GM12875 (cell line): ENCODE measurements around the gene FXN.

Experiments
- H3K4me3 ChIP-seq: one replicate; pipeline ENCODE4 v1.5.1; 2011; ENCODE audit warnings: low read depth, low read length, control low read depth
- CTCF ChIP-seq: IDR thresholded peaks from 2 replicates; pipeline ENCODE4 v1.5.1; 2011; ENCODE audit warnings: low read depth, mild to moderate bottlenecking, control low read depth, inconsistent platforms, low read length, moderate library complexity, borderline replicate concordance; ENCODE audit not compliant: insufficient read depth

FXN gene

GRCh38 chr9:69130456-69131441 is 95.2 kb downstream of the FXN start:
- H3K4me3 ChIP-seq = no peak overlapping the region

GRCh38 chr9:69131682-69132081 is 96.1 kb downstream of the FXN start:
- no peak overlapping the region for H3K4me3 ChIP-seq
- TF ChIP-seq CTCF = no peak

More at GRCh38 chr9:69130456-69131441, 95.2 kb downstream of the FXN start:
- no peak for TF ChIP-seq CTCF

GRCh38 chr9:69132361-69132760 is 96.8 kb downstream of the FXN start:
- no peak for TF ChIP-seq CTCF
- H3K4me3 ChIP-seq = no peak overlapping the region

- H3K4me3 ChIP-seq = no peak overlapping the region
- TF ChIP-seq CTCF = no peak
Measured at GRCh38 chr9:69134412-69134811, 98.9 kb downstream of the FXN start.

- TF ChIP-seq CTCF = no peak
- H3K4me3 ChIP-seq = no peak overlapping the region
Measured at GRCh38 chr9:69136185-69136584, 100.6 kb downstream of the FXN start.

- H3K4me3 ChIP-seq = no peak overlapping the region
- no peak for TF ChIP-seq CTCF
Measured at GRCh38 chr9:69136779-69137178, 101.2 kb downstream of the FXN start.

- H3K4me3 ChIP-seq = no peak overlapping the region
- TF ChIP-seq CTCF = no peak
Measured at GRCh38 chr9:69137311-69137710, 101.8 kb downstream of the FXN start.
